ENCODE measurements around the gene SEMA3A.

Gene SEMA3A

DNA sequence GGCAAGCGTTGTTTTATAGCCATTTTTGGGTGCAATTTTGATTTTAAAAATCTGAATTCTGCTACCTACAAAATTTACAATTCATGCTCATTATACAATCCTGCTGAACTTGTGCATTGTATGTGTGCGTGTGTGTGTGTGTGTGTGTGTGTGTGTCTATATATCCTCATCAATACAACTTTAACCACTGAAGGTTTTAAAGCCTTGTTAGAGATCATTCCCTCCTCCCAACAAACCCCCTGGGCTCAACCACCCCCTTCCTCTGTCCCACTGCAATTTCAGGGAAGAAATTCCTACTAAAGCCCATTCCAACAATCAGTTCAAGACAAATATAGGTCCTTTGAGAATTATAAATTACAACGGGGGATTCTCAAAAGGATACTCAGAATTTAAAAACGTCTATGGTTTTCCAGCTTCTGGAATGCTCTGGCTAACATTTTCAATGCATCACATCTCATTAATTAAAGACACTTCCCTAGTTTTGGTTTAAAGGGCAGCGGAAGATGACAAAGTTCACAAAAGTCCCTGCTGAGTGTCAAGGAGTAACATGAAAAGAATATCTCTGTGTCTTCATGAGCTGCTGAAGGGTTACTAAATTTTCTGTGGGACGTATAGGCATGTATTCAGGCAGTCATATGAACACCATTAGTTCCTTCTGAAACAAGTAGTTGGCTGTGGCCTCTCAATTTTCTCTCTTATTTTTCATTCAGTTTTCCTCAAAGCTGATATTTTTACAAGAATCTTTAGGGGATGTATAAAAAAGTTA lies 889 bp upstream of the SEMA3A start:
- no peak for DNase-seq (ENCODE audit: low read depth)

GRCh38 chr7:84193747-84194146 lies 842 bp downstream of the SEMA3A start:
- DNase-seq (ENCODE audit: low read depth) = no peak

DNA sequence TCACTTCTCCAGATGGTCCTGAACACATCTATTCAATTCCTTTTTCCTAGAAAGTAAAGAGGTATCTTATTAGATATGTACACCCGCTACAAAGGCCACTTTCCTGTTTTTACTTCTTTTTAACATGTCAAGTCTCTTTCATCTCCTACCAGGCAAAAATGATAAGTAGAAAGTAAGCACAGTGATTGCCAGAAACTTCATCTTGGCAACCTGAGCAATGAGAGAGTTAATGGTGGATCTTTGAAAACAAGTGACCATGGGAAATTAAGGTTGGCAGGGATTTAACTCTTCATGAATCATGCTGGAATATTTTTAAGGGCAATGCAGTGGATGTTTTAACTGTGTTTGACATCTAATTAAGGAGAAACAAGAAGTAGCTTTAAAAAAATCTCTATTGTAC lies 2.7 kb downstream of the SEMA3A start:
- DNase-seq (ENCODE audit: low read depth) = no peak

- DNase-seq (ENCODE audit: low read depth) = no peak
These were observed 3.3 kb downstream of the SEMA3A start for GRCh38 chr7:84191261-84191660.

DNA sequence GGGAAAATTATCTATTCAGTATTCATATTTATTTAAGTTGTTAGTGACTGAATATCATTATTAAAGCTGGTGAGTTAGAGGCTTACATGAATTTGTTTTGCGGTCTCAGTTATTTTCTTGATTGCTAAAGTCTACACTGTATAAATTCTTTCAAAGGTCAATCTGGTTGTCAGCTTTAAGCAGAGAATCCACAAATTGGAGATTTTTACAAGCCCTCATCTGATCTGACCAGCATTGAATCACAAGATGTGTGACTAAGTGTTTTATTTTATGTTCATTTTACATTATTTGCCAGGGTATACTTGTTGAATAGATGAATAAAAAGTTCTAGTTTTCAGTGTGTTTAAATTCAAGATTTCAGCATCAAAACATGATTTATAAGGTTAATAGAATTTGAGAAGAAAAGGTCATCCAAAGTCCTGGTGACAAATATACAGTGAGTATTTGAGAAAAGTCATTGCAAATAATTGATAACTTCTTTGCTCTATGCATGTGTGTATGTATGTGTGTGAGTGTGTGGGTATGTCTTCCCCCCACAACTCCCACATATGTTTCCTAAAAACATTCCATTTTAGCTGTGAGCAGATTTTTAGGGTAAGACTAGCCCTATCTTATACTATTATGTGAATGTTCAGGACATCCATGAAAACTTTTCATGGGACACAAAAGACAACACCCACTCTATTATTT lies 4.4 kb downstream of the SEMA3A start:
- DNase-seq (ENCODE audit: low read depth) = no peak

DNA sequence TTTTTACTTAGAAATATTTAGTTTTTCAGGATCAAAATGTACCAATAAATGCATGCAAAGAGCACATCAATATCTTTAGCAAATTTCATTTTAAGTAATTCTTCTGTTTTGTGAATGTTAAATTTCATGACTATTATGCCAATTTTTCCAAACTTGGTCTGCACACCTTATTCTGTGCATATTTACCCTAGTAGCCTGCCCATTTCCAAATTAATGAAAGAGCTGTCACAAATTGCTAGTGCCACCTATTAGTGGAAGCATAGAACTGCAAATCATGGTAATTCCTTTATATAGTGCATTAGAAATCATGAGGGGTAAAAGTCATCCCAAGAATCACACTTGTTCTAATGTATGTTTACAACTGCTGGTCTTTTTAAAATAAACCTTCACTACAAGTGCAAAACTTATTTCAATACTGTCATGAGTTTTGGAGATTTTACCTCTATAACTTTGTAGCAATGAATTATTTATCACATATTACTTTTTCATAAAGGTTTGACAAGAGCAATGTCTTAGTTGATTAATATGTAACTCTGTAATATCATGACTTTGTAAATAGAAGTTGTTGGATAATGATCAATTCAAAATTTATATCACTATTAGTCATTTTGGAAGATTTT lies 5.7 kb downstream of the SEMA3A start:
- DNase-seq (ENCODE audit: low read depth) = no peak

DNA sequence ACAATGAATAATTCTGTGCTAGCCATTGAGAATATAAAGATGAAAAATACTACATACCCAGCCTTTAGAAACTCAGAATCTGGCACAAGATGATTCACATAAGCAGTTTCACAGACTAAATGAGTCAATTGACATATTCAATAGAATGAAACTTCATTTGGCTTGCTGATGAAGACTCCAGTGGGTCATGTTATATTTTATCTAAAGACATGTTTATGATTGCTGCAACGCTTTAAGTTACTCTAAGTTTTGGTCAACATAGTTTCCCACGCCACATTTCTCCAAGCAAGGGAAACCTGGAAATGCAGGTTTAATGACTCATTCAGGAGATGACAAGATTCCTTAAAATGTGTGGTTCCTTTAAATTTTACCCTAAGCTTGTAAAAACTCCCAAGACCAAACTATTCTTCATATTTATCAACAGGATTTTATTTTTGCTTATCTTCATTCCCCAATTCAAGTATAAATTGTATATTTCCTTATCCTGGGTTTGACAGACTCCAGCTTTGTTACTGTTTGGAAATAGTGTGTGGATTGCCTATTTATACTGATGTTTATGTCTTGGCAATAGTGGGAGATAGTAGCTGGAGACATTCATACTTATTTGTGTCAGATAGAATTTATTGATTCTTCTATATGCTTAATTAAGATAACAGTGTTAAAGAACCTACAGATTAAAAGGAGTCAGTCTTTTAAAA lies 6.6 kb downstream of the SEMA3A start:
- DNase-seq (ENCODE audit: low read depth) = no peak

- DNase-seq (ENCODE audit: low read depth) = no peak
These were observed 7.3 kb downstream of the SEMA3A start for GRCh38 chr7:84187087-84187805.

DNA sequence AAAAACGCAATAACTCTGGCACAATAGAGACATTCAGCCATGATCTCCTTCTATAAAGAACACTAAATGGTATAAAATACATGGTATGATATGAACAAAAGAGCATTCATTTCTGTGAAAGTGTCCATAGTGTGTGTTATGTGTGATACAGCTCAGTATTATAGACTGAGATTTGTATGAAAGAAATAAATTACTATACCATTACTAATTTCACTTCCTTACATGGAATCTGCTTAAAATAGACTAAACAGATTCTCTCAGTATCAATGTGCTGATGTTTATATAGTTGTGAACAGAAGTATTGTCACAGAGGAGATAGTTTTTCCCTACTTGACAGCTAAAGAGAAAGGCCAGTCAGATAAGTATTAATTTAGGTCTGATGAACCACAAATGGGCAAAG lies 10.8 kb downstream of the SEMA3A start:
- no peak for DNase-seq (ENCODE audit: low read depth)

DNA sequence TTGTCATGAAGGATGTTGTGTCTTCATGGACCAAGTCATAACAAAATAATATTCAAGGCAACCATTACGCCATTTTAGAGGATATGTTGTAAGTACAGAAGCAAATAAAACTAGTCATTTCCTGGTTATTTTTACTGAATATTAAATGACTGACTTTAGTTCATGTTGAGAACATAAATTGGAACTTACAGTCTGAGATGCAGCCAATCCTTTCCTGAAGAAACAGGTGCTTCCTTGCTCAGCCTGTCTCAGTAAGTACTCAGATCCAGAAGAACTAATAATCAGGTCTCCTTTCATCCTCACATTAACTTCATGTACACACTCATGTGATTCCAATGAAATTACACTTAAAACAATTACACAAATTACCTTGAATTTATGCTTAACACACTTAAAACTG lies 12.3 kb downstream of the SEMA3A start:
- DNase-seq (ENCODE audit: low read depth) = no peak

DNA sequence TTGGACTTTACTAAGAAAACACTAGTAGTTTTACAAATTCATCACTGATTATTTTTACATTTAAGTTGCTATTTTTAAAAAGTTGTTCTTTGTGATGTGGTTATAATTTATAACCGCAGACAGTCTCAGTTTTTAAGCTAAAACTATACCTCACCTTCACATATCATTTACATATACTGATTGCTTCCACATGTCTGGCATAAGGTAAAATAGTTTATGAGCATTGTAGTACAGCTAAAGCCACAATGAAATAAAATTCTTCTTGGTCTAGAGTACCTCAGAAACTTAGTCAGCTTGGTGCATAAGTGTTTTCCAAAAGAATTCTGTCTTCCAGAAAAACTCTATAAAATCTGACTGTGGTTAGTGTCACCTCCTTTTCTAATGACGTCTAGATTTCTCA lies 13.0 kb downstream of the SEMA3A start:
- no peak for DNase-seq (ENCODE audit: low read depth)

DNA sequence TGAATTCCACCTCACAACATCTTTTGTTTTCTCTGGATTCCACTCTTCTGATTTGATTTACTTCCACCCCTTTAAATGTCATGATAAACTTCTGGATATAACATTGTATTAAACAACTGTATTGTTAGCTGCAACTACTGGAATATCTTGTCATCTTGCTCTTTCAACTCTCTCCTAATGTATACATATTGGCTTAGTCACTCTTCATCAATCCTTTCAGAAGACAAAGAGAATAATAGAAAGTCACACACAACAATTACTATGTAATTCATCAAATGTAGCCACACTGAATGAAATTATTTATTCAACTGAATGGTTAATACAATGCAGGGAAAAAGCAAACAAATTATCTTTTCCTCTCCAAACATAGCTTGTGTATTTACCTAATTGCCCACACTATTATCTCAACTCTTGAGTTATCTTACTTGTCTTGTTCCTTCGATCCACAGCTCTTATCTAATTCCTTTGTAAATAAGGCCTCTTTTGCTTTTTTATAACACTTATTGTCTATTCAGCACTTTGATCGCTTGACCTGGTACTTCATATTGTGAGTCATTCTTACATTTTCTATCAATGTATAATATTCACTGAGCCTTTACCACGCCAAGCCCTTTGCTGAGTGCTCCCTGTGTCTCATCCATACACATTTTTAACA lies 16.7 kb downstream of the SEMA3A start:
- DNase-seq (ENCODE audit: low read depth) = no peak

GRCh38 chr7:84176716-84177115 lies 17.9 kb downstream of the SEMA3A start:
- DNase-seq (ENCODE audit: low read depth) = no peak

DNA sequence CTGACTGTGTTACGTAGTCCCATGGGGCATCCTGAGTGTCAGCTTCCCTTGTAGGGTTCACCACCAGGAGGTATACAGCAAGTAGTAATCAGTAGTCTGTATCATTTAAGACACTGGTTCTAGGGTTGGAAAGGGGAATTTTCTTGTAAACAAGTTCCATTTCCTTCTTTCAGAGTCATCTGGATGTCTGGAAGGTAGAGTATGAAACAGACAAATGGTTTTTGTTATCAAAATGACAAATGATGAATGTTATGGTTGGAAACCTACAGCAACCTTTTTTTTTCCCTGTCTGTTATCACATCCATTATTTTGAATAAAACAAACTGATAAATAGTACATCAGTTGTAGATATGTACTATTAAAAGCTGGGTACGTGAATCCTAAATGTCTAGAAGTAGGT lies 19.1 kb downstream of the SEMA3A start:
- DNase-seq (ENCODE audit: low read depth) = no peak

DNA sequence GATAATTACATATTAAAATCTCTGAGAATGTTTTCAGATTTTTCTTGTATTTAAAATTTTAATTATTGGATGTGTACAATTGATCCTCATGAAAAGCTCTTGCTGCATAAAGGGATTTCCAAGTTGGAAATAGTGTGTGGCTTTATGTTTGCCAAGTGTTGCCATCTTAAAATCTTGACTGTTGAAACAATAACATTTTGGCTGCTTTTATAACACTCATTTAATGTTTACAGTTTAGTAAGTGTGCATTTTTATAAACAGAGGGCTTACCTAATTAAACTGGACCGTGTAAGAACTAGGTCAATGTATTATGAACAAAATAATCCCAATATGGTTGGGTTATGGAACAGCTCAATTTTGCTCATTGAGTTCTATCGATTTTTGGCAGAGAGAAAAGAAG lies 23.9 kb downstream of the SEMA3A start:
- no peak for DNase-seq (ENCODE audit: low read depth)

DNA sequence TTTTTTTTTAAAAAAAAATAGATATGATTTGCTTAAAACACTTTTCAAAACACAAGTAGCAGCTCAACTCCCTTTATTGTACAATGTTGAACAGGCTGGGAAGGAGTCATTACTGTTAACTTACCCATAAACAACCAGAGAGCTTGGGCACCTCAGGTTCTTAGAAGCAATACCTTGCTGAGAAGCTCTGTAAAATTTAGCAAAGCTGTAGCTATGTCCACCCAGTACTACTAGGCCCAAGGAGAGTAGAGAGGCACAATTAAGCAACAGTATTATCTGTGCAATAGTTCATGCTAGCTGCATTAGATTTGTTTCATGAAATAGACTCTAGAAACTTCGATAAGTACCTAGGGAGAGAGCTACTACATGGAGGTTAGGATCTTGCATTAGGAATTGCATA lies 32.0 kb downstream of the SEMA3A start:
- DNase-seq (ENCODE audit: low read depth) = no peak

DNA sequence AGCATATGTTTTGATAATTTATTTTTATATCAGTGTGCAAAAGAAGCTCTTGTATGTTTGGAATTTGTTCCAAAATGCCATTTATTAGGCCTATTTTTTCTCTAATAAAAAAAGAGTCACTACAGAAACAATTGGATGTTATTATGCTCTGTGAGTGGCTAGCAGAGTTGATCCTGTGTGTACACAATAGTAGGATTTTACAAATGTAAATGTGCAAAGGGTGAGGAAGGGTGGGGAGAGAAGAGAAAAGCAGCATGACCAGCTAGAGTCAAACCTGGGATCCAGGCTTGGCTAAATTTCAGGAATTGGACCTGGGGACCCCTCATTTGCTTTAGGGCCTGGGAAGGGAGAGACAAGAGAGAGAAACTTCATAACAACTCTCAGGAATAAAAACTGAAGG lies 32.5 kb downstream of the SEMA3A start:
- DNase-seq (ENCODE audit: low read depth) = no peak

DNA sequence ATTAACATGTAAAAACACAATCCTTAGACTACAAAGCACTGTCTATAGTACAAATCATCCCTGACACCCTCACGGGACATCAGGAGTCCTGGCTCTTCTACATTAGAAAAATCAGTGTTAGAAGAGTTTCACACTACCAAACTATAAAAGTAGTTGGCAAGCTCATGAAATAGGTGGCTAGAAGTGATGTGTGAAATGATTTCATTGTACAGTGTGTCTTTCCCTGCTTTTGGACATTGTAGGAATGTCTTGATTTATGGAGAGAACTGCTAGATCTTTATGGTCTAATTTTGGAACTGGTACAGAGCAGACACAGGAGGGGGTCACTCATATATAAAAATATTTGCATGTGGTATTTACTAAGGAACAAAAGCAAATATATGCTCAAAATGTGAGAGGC lies 33.2 kb downstream of the SEMA3A start:
- no peak for DNase-seq (ENCODE audit: low read depth)

- DNase-seq (ENCODE audit: low read depth) = no peak
These were observed 35.2 kb downstream of the SEMA3A start for GRCh38 chr7:84159435-84159834.

DNA sequence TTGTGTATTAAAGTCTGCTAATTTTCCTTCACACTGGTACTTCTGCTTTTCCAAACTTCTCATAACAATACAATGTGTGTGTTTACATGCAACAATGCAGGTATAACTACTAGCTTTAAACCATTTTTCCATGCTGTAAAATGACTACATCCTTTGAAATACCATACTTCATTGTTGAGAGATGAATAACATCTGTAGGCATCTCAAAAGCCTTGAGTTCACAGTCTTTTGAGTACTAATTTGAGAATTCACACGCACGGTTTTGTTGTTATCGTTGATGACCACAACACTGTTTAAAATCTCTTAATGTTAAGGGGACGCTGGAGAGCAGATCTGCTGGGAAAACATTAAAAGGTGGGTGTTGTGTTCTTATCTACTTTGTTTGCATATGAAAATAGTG lies 37.4 kb downstream of the SEMA3A start:
- no peak for DNase-seq (ENCODE audit: low read depth)

GRCh38 chr7:84154991-84155781 lies 39.4 kb downstream of the SEMA3A start:
- DNase-seq (ENCODE audit: low read depth) = no peak

Data from T follicular helper cell (primary cell).